IMR-90 (cell line): Measurements from ENCODE around the gene SLC4A4. TPM values are rescaled to one million over a fixed set of nuclear protein-coding genes. Genes with fewer than 3 reads are reported as not detected.

Source experiments
- ATAC-seq: fragments of 200-7000 bp; cut with Tn5 transposase; 2 replicates; pipeline ENCODE4 v1.9.1; 2020; ENCODE audit warnings: low read depth, mild to moderate bottlenecking, moderate library complexity
- BruUV-seq: library from RNA; stranded (reverse); fragments of 400-500 nt; replicated peaks from 2 replicates; lab custom pipeline; 2021; lab: Mats Ljungman, UMichigan
- CTCF ChIA-PET: fragments of 300-600 bp; formaldehyde crosslinking; extraction: SDS; loops from one replicate; lab custom pipeline; 2021; ENCODE audit warnings: antibody characterized with exemption; lab: Yijun Ruan, JAX
- POLR2A ChIA-PET: fragments of 300-600 bp; sonication (Branson Sonifier 250); formaldehyde crosslinking; loops from one replicate; lab custom pipeline; 2022; ENCODE audit warnings: antibody characterized with exemption; ENCODE audit not compliant: unreplicated experiment; lab: Charles Lee
- DNase-seq: peaks from one replicate; pipeline ENCODE4 v3.0.0; 2013
- H2AFZ ChIP-seq: replicated peaks from 2 replicates; pipeline ENCODE3; 2013; ENCODE audit warnings: low read length, mild to moderate bottlenecking; ENCODE audit not compliant: poor library complexity
- H2AK5ac ChIP-seq: 2 replicates; pipeline ENCODE4 v1.6.1; 2013; ENCODE audit warnings: low read depth, low read length, inconsistent platforms
- H2AK9ac ChIP-seq: replicated peaks from 2 replicates; pipeline ENCODE3; 2013; ENCODE audit warnings: mild to moderate bottlenecking, low read depth, low read length, moderate library complexity; ENCODE audit not compliant: poor library complexity
- H2BK120ac ChIP-seq: 2 replicates; pipeline ENCODE4 v1.6.1; 2013; ENCODE audit warnings: low read depth, low read length, inconsistent platforms
- H2BK15ac ChIP-seq: 3 replicates; pipeline ENCODE4 v1.6.1; 2013; ENCODE audit warnings: low read depth, low read length, inconsistent platforms
- H2BK20ac ChIP-seq: 2 replicates; pipeline ENCODE4 v1.6.1; 2013; ENCODE audit warnings: low read depth, mild to moderate bottlenecking, inconsistent platforms, low read length, moderate library complexity
- H2BK5ac ChIP-seq: 2 replicates; pipeline ENCODE4 v1.6.1; 2013; ENCODE audit warnings: mild to moderate bottlenecking, low read depth, low read length, inconsistent platforms; ENCODE audit not compliant: poor library complexity, severe bottlenecking
- H3K14ac ChIP-seq: replicated peaks from 2 replicates; pipeline ENCODE4 v1.6.1; 2013; ENCODE audit warnings: low read depth, low read length, inconsistent platforms
- H3K18ac ChIP-seq: 2 replicates; pipeline ENCODE4 v1.6.1; 2013; ENCODE audit warnings: low read depth, low read length, control low read depth
- H3K23ac ChIP-seq: 2 replicates; pipeline ENCODE4 v1.6.1; 2013; ENCODE audit warnings: low read depth, low read length, inconsistent platforms
- H3K27ac ChIP-seq: 2 replicates; pipeline ENCODE4 v1.5.1; 2013; ENCODE audit warnings: mild to moderate bottlenecking, control low read depth, low read length; ENCODE audit not compliant: insufficient read depth
- H3K27me3 ChIP-seq: 2 replicates; pipeline ENCODE4 v1.6.1; 2013; ENCODE audit warnings: low read length; ENCODE audit not compliant: control insufficient read depth, insufficient read depth
- H3K36me3 ChIP-seq: 2 replicates; pipeline ENCODE4 v1.6.1; 2013; ENCODE audit warnings: low read length, mixed read lengths; ENCODE audit not compliant: control insufficient read depth, insufficient read depth
- H3K4ac ChIP-seq: 2 replicates; pipeline ENCODE4 v1.6.1; 2013; ENCODE audit warnings: low read depth, low read length, inconsistent platforms
- H3K4me1 ChIP-seq: 2 replicates; pipeline ENCODE4 v1.6.1; 2013; ENCODE audit warnings: low read length, mixed read lengths; ENCODE audit not compliant: control insufficient read depth, insufficient read depth
- H3K4me2 ChIP-seq: 2 replicates; pipeline ENCODE4 v1.6.1; 2013; ENCODE audit warnings: low read depth, mild to moderate bottlenecking, control low read depth, low read length, moderate library complexity
- H3K4me3 ChIP-seq: 2 replicates; pipeline ENCODE4 v1.5.1; 2013; ENCODE audit warnings: low read depth, mild to moderate bottlenecking, control low read depth, low read length, moderate library complexity; ENCODE audit not compliant: insufficient read depth
- H3K56ac ChIP-seq: 2 replicates; pipeline ENCODE4 v1.6.1; 2013; ENCODE audit warnings: low read length, inconsistent platforms; ENCODE audit not compliant: insufficient read depth; ENCODE audit errors: extremely low read depth
- H3K79me1 ChIP-seq, 2 experiments: 2 replicates each; pipeline ENCODE4 v1.6.1; 2013; ENCODE audit warnings: low read length in 2 of 2, inconsistent platforms in 1 of 2, low read depth in 1 of 2
- H3K9ac ChIP-seq: 2 replicates; pipeline ENCODE4 v1.6.1; 2013; ENCODE audit warnings: low read depth, low read length, control low read depth
- H3K9me1 ChIP-seq: 2 replicates; pipeline ENCODE4 v1.6.1; 2013; ENCODE audit warnings: low read length, inconsistent platforms; ENCODE audit not compliant: insufficient read depth
- H3K9me3 ChIP-seq: 2 replicates; pipeline ENCODE4 v1.6.1; 2013; ENCODE audit warnings: low read length; ENCODE audit not compliant: control insufficient read depth, insufficient read depth
- H4K20me1 ChIP-seq: 2 replicates; pipeline ENCODE4 v1.6.1; 2013; ENCODE audit warnings: low read length, inconsistent platforms; ENCODE audit not compliant: insufficient read depth
- H4K5ac ChIP-seq: 2 replicates; pipeline ENCODE4 v1.6.1; 2013; ENCODE audit warnings: mild to moderate bottlenecking, low read depth, low read length, control low read depth
- H4K8ac ChIP-seq, 2 experiments: 2 replicates each; pipeline ENCODE4 v1.6.1; 2013; ENCODE audit warnings: low read depth in 2 of 2, low read length in 2 of 2, control low read depth in 1 of 2, inconsistent platforms in 1 of 2
- H4K91ac ChIP-seq: 2 replicates; pipeline ENCODE4 v1.6.1; 2013; ENCODE audit warnings: low read depth, low read length, inconsistent platforms; ENCODE audit not compliant: insufficient read depth
- BHLHE40 ChIP-seq: fragments of 150-350 bp; IDR thresholded peaks from 2 replicates; pipeline ENCODE4 v1.6.1; 2016; ENCODE audit warnings: mild to moderate bottlenecking, low read depth, low read length
- CHD1 ChIP-seq: IDR thresholded peaks from 2 replicates; pipeline ENCODE4 v1.6.1; 2012; ENCODE audit warnings: low read depth, low read length, improper control_type of control experiment
- CTCF ChIP-seq: conservative IDR thresholded peaks from 2 replicates; pipeline ENCODE4 v1.5.1; 2012; ENCODE audit warnings: mild to moderate bottlenecking, low read depth, low read length, improper control_type of control experiment
- FOS ChIP-seq: fragments of 150-350 bp; IDR thresholded peaks from 2 replicates; pipeline ENCODE4 v1.6.1; 2016; ENCODE audit warnings: low read depth, low read length
- MAFK ChIP-seq: IDR thresholded peaks from 2 replicates; pipeline ENCODE4 v1.6.1; 2012; ENCODE audit warnings: low read depth, low read length, improper control_type of control experiment
- MAZ ChIP-seq: IDR thresholded peaks from 2 replicates; pipeline ENCODE4 v1.6.1; 2012; ENCODE audit warnings: low read depth, mild to moderate bottlenecking, low read length, improper control_type of control experiment, moderate library complexity, borderline replicate concordance
- MXI1 ChIP-seq: IDR thresholded peaks from 2 replicates; pipeline ENCODE4 v1.6.1; 2012; ENCODE audit warnings: low read depth, mild to moderate bottlenecking, low read length, moderate library complexity, borderline replicate concordance
- RAD21 ChIP-seq: IDR thresholded peaks from 2 replicates; pipeline ENCODE4 v1.6.1; 2012; ENCODE audit warnings: low read length, improper control_type of control experiment
- RCOR1 ChIP-seq: IDR thresholded peaks from 2 replicates; pipeline ENCODE4 v1.6.1; 2012; ENCODE audit warnings: mild to moderate bottlenecking, low read length, improper control_type of control experiment; ENCODE audit not compliant: insufficient replicate concordance
- RFX5 ChIP-seq: IDR thresholded peaks from 2 replicates; pipeline ENCODE4 v1.8.0; 2012; ENCODE audit warnings: low read depth, mild to moderate bottlenecking, low read length, moderate library complexity
- SMC3 ChIP-seq: fragments of 150-350 bp; IDR thresholded peaks from 2 replicates; pipeline ENCODE4 v1.6.1; 2016; ENCODE audit warnings: low read depth, mild to moderate bottlenecking, antibody characterized with exemption, low read length, moderate library complexity
- USF2 ChIP-seq: fragments of 150-350 bp; IDR thresholded peaks from 2 replicates; pipeline ENCODE4 v1.6.1; 2017; ENCODE audit warnings: mild to moderate bottlenecking, antibody characterized with exemption, low read length, low read depth
- WGBS, 2 experiments: methylation state at CpG; one replicate each; pipeline versions ENCODE4 v1.1.5 to v1.1.7; 2013; ENCODE audit warnings: missing lambda C conversion rate in 2 of 2; ENCODE audit not compliant: insufficient read length in 1 of 2; ENCODE audit errors: extremely low coverage in 2 of 2; 5-methylcytosine and 5-hydroxymethylcytosine counted together
- dilution Hi-C: fragments of 300-500 bp; cut with HindIII; formaldehyde crosslinking; loops from one replicate; pipeline ENCODE4 v1.14.3; 2018; ENCODE audit warnings: low sequenced_read_pairs; ENCODE audit not compliant: unreplicated experiment
- in situ Hi-C: fragments of 300-500 bp; cut with MboI; formaldehyde crosslinking; loops from 3 replicates; pipeline ENCODE4 v1.14.3; 2019; ENCODE audit warnings: low sequenced_read_pairs, inconsistent platforms, mixed read lengths
- intact Hi-C: fragments of 100-400 bp; cut with micrococcal nuclease; formaldehyde crosslinking; loops from 2 replicates; pipeline ENCODE4 v1.10.0; 2022
- polyA plus RNA-seq, 3 experiments: library from polyadenylated mRNA; depleted of rRNA; stranded (reverse); fragments of >200 nt; gene quantifications; 2 replicates each; pipeline ENCODE4 v1.2.3, GENCODE V29; 2012; ENCODE audit warnings: low replicate concordance in 1 of 3
- total RNA-seq: library from RNA; depleted of rRNA; stranded (reverse); fragments of >200 nt; gene quantifications from 2 replicates; pipeline ENCODE4 v1.2.3, GENCODE V29; 2012

The SLC4A4 gene
- total and polyA plus RNA-seq, 2 of the 4 experiments (the other 2 are of a cell fraction): 5.6 to 16.8 TPM

DNA sequence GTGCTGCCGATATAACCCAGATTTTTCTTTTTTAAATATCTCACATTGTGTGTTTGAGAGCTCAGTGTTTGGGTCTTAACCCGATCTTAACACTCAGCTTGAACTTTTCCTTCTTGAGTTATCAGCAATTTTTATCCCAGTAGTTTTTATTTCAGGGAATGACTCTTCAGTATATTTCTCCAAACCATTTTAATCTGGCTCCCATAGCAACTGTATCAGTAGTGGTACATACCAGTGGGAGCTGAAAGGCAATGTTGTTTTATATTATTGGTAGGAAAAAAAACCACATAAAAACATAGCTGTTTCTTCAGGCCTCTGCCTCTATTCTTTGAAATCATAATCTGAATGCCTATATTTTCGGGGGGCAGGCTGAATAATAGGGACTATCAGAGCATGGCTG lies 111.1 kb downstream of the SLC4A4 start:
- Histone ChIP-seq H3K4ac (no peak overlapping the region), H3K27ac (no peak overlapping the region), H3K56ac (no peak overlapping the region), H4K91ac (no peak overlapping the region), H3K23ac (no peak overlapping the region), H3K4me3 (no peak overlapping the region), H3K9me1 (peaks cover 9% of the 10 kb centered on the region), H2AK5ac (no peak overlapping the region), H4K8ac (no peak overlapping the region), H2AK9ac (no peak overlapping the region), H2AFZ (no peak overlapping the region), H3K27me3 (no peaks in the 10 kb centered on the region), H3K36me3 (peaks cover 22% of the 10 kb centered on the region), H2BK120ac (no peak overlapping the region), H2BK5ac (no peak overlapping the region), H4K5ac (no peak overlapping the region), H3K4me2 (no peak overlapping the region), H4K20me1 (no peaks in the 10 kb centered on the region), H3K4me1 (peaks cover 2% of the 10 kb centered on the region; the same call in 1 of the 2 replicates), H3K18ac (no peak overlapping the region), H3K9ac (no peak overlapping the region), H2BK15ac (no peak overlapping the region), H3K14ac (no peak overlapping the region), H3K79me1 (peaks cover 11 to 13% of the 10 kb centered on the region in 2 experiments; a peak in 3 of 4 replicates), H3K9me3 (no peaks in the 10 kb centered on the region), H2BK20ac (no peak overlapping the region)
- intact Hi-C loops (no loop called here), in situ Hi-C loops (no loop called here), dilution Hi-C loops (no loop called here)
- DNase-seq: no peak
- ATAC-seq: no peak
- ChIA-PET CTCF (interaction anchor here (0.9 to 1.1 kb wide), 2 partner anchors 16 to 440 kb away, joined by 3 to 4 read pairs; no protein-coding TSS in a partner anchor), POLR2A (no interaction called here)
- TF ChIP-seq RFX5: no peak
- TF ChIP-seq MAZ: no peak
- TF ChIP-seq MAFK: no peak
- no peak for TF ChIP-seq MXI1
- no peak for TF ChIP-seq FOS
- no peak for TF ChIP-seq RCOR1
- TF ChIP-seq RAD21: no peak
- TF ChIP-seq BHLHE40: no peak
- no peak for TF ChIP-seq CTCF
- no peak for TF ChIP-seq SMC3
- no peak for TF ChIP-seq CHD1
- no peak for TF ChIP-seq USF2
- WGBS, 2 experiments: 100% methylated on average over 1 of the region's 3 CpGs; no CpG with 5 or more reads in 1 of the 2 experiments
- BruUV-seq: no TSS peak
